ENCODE results near the gene PLCL2.
A peak's percentile ranks its signal among the peaks of the same experiment; 100 is the strongest.

PLCL2 gene

DNA sequence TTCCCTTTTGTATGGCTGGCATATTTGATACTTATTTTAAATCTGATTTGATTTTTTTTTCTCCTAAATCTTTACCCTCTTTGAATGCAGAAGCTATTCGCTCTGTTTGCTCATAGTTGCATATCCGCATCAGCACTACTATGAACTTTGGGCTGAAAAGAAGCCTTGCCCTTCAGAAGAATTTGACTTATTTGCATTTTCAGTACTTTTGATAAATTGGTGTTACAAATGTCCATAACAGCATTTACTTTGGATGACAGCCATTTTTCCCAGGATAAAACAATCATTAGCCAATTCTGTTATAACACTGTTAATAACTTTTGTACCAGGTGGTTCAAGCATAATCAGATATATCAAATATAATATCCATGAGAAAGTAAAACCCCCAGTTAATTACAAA lies 129.5 kb downstream of the PLCL2 start:
- no peak for DNase-seq

DNA sequence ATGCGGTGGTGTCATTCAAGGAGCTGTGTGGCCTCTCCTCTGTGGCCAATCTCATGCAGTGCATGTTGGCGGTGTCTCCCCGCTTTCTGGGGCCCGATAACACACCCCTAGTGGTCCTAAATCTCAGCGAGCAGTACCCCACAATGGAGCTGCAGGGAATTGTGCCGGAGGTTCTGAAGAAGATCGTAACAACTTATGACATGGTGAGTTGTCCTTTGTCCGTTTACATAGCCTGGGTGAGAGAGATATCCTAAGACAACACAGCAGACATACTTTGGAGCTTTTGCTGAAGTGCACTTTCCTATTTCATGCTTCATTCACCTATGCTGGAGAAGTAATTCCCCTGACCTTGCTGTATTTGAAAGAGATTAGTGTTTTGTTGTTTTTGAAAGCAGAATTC lies 130.0 kb downstream of the PLCL2 start:
- DNase-seq = no peak

GRCh38 chr3:17021614-17022013 lies 136.9 kb downstream of the PLCL2 start:
- peak; percentile 20 for DNase-seq

DNA sequence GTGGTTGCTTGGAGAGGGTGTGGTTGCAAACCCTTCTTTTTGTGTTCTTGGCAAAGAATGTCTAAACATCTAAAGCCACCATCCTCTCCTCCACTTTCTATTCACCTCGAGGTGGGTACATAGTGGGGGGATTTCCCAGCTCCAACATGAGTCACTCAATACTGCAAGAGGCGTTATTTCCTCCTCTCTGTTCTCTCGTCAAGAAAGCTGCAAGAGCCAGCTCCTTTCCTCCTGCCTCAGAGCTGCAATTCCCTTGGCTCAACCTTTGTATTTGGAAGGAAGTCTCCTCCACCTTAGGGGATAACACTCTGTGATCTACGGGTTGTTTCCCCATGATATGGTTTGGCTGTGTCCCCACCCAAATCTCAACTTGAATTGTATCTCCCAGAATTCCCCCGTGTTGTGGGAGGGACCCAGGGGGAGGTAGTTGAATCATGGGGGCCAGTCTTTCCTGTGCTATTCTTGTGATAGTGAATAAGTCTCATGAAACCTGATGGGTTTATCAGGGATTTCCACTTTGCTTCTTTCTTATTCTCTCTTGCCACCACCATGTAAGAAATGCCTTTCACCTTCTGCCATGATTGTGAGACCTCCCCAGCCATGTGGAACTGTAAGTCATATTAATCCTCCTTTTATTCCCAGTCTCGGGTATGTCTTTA lies 138.4 kb downstream of the PLCL2 start:
- no peak for DNase-seq

- DNase-seq = no peak
These were observed 140.9 kb downstream of the PLCL2 start for GRCh38 chr3:17025594-17026139.

DNA sequence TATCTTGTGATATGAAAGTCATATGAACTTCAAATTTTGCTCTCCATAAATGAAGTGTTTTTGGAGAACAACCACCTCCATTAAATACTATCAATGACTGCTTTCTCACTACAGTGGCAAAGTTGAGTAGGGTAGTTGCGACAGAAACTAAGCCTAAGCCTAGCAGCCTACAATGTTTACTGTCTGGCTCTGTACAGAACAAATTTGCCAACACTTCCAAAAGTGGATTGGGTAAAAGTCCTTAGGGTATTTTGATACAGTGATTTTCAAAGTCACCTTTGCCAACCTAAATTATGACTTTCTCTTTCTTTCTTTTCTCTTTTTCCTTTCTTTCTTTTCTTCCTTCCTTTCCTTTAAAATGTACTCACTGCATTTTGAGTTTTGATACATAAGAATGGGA lies 142.6 kb downstream of the PLCL2 start:
- DNase-seq = no peak

DNA sequence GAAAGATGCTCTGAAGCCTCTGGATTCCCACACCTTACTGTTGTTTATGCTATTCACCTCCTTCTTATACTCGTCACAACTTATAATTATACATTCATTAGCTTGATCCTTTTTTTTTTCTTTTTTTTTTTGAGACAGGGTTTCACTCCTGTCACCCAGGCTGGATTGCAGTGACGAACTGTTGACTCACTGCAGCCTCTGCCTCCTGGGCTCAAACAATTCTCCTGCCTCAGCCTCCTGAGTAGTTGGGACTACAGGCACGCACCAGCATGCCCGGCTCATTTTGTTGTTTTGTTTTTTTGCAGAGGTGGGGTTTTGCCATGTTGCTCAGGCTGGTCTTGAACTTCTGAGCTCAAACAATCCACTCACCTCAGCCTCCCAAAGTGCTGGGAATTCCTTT lies 143.6 kb downstream of the PLCL2 start:
- DNase-seq = no peak

GRCh38 chr3:17030438-17030837 lies 145.7 kb downstream of the PLCL2 start:
- DNase-seq = no peak

DNA sequence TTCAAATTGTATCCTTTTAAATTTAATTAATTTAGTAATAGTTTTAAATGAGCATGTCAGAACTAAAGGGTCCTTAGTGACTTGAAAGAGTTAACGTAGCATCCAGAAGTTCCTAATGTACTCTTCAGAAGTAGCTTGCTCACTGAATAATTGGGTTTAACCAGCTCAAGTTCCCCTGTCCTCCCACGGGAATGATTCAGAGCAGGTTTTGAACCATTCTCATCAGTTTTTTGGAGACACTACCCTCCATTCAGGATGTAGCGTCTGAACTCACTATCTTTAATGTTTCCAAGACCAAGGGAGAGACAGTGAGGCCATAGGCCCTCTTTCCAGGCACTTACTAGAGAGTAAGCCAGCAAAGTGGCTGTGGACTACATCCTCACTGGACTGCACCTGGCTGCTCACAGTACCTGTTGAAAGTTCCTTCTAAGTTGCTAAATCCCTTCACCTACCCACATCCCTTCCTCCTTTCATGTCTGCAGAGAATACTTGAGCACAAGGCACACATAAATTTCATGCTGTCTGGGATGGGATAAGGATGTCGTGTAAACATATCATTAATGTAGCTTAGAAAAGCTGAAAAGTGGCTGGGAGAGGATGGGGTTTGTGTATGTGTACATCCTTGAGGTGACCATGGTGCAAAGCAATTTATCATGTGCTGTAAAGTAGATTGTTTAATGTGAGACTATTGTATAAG lies 146.3 kb downstream of the PLCL2 start:
- no peak for DNase-seq

- peak; percentile 66 for DNase-seq
These were observed 147.8 kb downstream of the PLCL2 start for GRCh38 chr3:17032407-17033034.

GRCh38 chr3:17033516-17034168 lies 148.9 kb downstream of the PLCL2 start:
- DNase-seq = peak; percentile 30

- peak; percentile 34 for DNase-seq
These were observed 150.3 kb downstream of the PLCL2 start for GRCh38 chr3:17035033-17035432.

GRCh38 chr3:17035966-17036365 lies 151.2 kb downstream of the PLCL2 start:
- no peak for DNase-seq

- no peak for DNase-seq
These were observed 153.4 kb downstream of the PLCL2 start for GRCh38 chr3:17038141-17038540.

DNA sequence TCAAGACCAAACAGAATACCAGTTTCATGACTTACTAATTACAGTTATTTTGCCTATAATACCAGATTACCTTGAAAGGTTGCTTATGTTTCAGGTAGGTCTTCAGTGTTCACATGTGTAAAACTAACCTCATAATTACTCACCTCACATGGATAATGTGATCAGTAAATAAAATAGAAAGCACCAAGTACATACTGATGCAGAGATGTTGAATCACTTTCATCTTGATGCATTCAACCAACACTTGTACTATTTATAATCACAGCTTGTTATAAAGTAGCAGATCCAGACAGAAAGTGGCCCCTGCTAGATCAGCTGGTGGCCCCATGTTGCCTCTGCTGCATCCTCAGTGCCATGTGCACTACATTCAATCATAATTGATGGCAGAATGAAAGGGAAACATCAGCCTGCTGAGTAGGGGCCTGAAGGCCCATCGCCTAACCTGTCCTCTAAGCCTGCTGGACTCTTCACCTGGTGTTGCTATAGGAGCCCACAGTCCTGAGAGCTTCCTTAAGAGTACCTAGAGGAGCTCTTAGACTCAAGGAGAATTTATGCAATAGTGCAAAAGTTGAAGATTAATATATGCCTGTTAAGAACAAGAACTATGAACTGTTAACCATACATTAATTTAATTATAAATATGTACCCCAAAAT lies 154.3 kb downstream of the PLCL2 start:
- DNase-seq = no peak

GRCh38 chr3:17039594-17039993 lies 154.8 kb downstream of the PLCL2 start:
- peak; percentile 42 for DNase-seq

- DNase-seq = no peak
These were observed 155.7 kb downstream of the PLCL2 start for GRCh38 chr3:17040322-17040989.

DNA sequence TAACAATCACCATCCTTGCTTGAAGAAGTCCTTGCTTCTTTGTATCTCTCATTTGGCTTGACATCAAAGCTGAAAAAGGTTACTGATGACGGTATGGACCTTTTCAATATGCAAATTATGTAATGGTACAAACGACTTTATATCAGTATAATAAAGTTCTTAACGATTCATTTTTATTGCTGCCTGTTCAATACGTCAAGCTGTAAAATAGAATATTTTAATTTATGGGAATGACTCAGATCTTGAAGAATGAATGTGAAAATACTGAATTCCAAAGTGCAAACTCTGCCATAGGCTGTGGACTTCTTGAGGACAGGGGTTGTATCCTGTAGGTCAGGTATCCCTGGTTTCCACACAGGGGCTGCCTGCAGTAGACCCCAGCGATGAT lies 156.2 kb downstream of the PLCL2 start:
- no peak for DNase-seq

- no peak for DNase-seq
These were observed 160.1 kb downstream of the PLCL2 start for GRCh38 chr3:17044855-17045254.

DNA sequence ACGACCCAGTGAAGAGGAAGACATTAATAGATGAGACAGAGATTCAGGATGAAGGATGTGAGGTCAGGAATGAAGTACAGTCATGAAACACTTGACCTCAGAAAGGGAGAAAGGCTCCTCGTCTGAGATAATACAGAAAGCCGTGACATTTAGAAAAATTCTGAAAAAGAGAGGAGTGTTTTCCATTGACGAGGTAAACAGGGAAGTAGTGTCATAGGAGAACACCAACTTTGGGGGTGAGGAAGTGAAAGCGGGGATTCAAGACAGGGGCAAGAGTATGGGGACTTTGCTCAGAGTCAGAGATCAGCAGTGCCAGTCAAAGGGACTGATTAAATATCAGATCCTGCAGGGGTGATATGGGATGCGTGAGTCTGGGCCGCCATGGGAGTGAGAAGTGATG lies 160.9 kb downstream of the PLCL2 start:
- DNase-seq = no peak

DNA sequence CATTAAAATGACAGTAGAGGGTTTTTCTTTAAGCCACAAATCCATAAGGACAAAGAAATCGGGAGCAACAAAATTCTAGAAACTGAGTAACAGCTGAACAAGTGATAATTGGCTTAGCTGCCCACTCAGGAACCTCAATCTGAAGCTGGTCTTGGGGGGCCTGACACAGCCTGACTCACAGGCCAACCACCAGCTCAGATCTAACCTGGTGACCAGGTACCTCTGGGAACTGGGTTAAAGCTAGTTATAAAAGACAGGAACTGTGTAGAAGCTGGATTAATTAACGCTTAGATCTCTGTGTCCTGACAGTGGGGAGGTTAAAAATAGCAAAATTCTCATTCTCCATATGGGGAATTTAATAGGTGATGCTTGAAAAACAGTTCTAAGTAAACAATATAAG lies 161.9 kb downstream of the PLCL2 start:
- DNase-seq = no peak

- DNase-seq = no peak
These were observed 162.4 kb downstream of the PLCL2 start for GRCh38 chr3:17047162-17047561.

Measured in hematopoietic multipotent progenitor cell treated with erythropoietin and hydrocortisone succinate and interleukin-3 and kit ligand, for 6 days (in vitro differentiated cells).